IMR-90 (cell line): Measurements from ENCODE around the gene CDY1B.
"Not testable (repeated sequence)": the region's sequence is repeated elsewhere in the genome, so short reads cannot be mapped to it uniquely, and the experiment has no call there.

Experiments used
- POLR2A ChIP-seq: IDR thresholded peaks from 2 replicates; pipeline ENCODE4 v1.6.1; 2012; ENCODE audit warnings: mild to moderate bottlenecking, low read depth, low read length
- TF ChIP-seq, protein P1 (sequence below): conservative IDR thresholded peaks from 2 replicates; pipeline ENCODE4 v1.5.1; 2012; ENCODE audit warnings: mild to moderate bottlenecking, low read depth, low read length, improper control_type of control experiment

DNA sequence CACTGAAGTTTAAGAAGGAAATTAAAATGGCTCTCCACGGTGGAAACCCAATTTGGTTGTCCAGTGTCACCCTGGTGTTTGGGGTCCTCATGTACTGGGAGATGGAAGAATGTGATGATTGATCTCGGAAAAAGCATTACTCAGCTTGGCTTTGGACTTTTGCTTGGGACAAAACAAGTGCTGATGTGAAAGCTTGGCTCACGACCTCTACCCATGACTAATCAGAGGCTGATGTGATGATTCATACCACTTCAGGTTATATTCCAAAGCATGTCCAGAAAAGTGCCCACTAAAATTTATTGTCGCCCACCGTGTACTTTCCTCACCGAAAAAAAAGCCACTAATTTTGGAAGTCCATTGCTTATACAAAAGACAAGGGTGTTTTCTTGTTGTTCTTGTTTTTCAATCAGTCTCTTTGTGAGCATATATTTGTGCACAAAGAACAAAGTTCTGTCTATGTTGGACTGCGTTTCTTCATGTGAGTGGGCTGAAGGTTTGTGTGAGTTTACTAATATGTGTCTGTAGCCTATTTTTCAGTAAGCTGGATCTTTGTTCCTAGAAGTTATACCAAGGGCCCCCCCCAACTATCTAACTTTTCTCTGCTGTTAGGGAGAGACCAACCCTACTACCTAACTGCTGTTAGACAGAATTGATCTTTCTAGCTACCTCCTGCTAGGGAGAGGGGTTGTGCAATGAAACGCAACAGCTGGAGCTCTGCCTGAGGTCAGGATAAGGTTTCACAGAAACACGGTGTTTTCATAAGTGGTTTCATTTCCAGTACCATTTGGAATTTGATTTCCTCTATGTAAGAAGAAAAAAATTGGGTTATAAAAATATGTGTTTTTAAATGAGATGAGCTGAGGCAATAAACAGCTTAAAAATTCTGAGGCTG lies 21.4 kb downstream of the CDY1B start:
- TF ChIP-seq POLR2A = not testable (repeated sequence)
- TF ChIP-seq, protein P1, sequence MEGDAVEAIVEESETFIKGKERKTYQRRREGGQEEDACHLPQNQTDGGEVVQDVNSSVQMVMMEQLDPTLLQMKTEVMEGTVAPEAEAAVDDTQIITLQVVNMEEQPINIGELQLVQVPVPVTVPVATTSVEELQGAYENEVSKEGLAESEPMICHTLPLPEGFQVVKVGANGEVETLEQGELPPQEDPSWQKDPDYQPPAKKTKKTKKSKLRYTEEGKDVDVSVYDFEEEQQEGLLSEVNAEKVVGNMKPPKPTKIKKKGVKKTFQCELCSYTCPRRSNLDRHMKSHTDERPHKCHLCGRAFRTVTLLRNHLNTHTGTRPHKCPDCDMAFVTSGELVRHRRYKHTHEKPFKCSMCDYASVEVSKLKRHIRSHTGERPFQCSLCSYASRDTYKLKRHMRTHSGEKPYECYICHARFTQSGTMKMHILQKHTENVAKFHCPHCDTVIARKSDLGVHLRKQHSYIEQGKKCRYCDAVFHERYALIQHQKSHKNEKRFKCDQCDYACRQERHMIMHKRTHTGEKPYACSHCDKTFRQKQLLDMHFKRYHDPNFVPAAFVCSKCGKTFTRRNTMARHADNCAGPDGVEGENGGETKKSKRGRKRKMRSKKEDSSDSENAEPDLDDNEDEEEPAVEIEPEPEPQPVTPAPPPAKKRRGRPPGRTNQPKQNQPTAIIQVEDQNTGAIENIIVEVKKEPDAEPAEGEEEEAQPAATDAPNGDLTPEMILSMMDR = not testable (repeated sequence)
